ENCODE data around the gene SPNS2. TPM values are rescaled to one million over a fixed set of nuclear protein-coding genes. Genes with fewer than 3 reads are reported as not detected.

Gene SPNS2
- total and polyA plus RNA-seq, 2 donors (not counting 1 experiment from before 2014, with no cell fraction given) = 0.17 TPM; not detected in 1

DNA sequence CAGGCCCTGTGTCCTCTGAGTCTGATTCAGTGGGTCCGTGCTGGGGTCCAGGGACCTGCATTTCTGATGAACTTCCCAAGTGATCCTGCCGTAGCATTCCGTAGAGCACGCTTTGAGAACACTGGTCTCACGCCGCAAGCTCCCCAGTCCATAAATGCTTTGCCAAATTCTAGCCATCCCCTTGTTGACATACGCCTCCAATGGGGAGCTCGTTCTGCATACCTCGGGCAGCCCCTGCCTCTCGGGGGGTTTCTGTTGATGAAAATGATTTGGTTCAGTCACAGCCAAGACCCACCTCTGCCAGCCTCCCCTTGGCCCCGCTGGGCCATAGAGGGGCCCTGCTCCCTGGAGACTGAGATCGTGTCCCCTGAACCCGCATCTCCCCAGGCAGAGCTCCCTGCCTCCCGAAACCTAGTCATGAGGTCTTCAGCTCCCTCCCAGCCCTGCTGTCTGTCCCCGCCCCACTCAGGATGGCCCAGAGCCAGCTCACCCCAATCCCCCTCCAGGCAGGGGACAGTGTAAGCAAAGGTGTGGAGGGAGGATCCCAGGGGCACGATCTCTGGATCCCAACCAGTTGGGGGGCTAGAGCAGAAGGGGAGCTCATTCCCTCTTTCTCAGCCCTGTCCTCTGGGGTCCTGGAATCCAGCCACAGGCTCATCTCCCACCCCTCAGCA lies 16.2 kb upstream of the SPNS2 start:
- Histone ChIP-seq H3K9me3 (ENCODE audit: control insufficient read depth, insufficient read depth, low read depth, low read length) (no peaks in the 10 kb centered on the region), H3K27me3 (ENCODE audit: control insufficient read depth, insufficient read depth, low read length) (no peaks in the 10 kb centered on the region), H3K4me1 (ENCODE audit: control insufficient read depth, extremely low read depth, insufficient read depth, low read length) (no peaks in the 10 kb centered on the region), H3K9ac (ENCODE audit: insufficient read depth, low read length) (no peak overlapping the region), H2AFZ (ENCODE audit: low read length) (no peak overlapping the region), H3K4me2 (ENCODE audit: extremely low read depth, insufficient read depth, low read length) (no peak overlapping the region), H3K36me3 (ENCODE audit: control insufficient read depth, insufficient read depth, low read length) (no peaks in the 10 kb centered on the region), H3K4me3 (replicated peaks in 1 of 4; ENCODE audit: control extremely low read depth in 1 of 4, insufficient read depth in 1 of 4, low read depth in 3 of 4, low read length in 4 of 4) (no peak overlapping the region), H4K20me1 (ENCODE audit: control insufficient read depth, extremely low read depth, insufficient read depth, low read length) (no peaks in the 10 kb centered on the region), H3K79me2 (ENCODE audit: control insufficient read depth, insufficient read depth, low read length) (no peaks in the 10 kb centered on the region), H3K27ac (ENCODE audit: insufficient read depth, low read length) (no peak overlapping the region)
- no peak for TF ChIP-seq EZH2 (IDR thresholded peaks at IDR 0.05; ENCODE audit: low read length, missing control alignments)
- TF ChIP-seq, protein P1, sequence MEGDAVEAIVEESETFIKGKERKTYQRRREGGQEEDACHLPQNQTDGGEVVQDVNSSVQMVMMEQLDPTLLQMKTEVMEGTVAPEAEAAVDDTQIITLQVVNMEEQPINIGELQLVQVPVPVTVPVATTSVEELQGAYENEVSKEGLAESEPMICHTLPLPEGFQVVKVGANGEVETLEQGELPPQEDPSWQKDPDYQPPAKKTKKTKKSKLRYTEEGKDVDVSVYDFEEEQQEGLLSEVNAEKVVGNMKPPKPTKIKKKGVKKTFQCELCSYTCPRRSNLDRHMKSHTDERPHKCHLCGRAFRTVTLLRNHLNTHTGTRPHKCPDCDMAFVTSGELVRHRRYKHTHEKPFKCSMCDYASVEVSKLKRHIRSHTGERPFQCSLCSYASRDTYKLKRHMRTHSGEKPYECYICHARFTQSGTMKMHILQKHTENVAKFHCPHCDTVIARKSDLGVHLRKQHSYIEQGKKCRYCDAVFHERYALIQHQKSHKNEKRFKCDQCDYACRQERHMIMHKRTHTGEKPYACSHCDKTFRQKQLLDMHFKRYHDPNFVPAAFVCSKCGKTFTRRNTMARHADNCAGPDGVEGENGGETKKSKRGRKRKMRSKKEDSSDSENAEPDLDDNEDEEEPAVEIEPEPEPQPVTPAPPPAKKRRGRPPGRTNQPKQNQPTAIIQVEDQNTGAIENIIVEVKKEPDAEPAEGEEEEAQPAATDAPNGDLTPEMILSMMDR (conservative IDR thresholded peaks at IDR 0.05 in 1 of 2, IDR thresholded peaks at IDR 0.05 in 1 of 2; ENCODE audit: low read depth in 1 of 2, low read length in 2 of 2) = no peak
- DNase-seq (ENCODE audit: low read depth in 2 of 2) = no peak

DNA sequence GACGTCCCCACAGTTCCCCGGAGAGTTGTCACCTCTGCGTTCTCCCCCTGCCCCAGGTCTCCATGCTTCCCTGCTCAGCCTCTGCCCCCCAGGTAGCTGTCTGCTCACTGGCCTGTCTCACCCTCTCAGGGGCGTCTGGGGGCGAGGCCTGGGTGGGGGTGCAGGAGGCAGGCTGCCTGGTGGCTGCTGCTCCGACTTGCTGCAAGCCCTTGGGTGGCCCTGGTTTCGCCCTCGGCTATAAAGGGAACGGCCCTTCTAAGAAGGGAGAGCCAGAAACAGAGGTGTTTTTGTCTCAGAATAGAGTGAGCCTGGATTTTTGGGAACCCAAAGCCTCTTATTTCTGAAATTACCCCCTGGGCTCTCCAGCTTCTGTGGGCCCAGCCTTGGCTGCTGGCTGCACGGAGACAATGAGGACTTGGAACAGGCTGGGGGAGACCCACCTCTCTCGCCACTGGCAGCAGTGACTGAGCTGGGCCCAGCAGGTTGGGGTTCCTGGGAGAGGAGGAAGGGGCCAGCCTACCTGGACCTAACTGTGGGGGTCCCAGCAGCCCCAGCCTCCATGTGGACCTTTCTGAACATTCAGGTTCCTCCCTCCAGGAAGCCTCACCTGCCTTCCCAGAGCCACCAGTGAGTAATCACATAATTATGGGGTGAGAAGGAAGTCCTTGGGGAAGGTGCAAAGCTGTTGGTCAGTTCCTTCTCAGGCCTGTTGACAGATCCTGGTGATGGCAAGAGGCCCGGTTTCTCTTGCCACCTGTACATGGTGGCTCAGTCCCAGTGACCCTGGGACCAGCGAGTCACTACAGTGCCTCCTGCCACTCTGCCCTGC lies 15.5 kb upstream of the SPNS2 start:
- Histone ChIP-seq H2AFZ (ENCODE audit: low read length) (no peak overlapping the region), H3K27ac (ENCODE audit: insufficient read depth, low read length) (no peak overlapping the region), H3K27me3 (ENCODE audit: control insufficient read depth, insufficient read depth, low read length) (no peaks in the 10 kb centered on the region), H3K9ac (ENCODE audit: insufficient read depth, low read length) (no peak overlapping the region), H3K4me2 (ENCODE audit: extremely low read depth, insufficient read depth, low read length) (no peak overlapping the region), H3K9me3 (ENCODE audit: control insufficient read depth, insufficient read depth, low read depth, low read length) (no peaks in the 10 kb centered on the region), H4K20me1 (ENCODE audit: control insufficient read depth, extremely low read depth, insufficient read depth, low read length) (no peaks in the 10 kb centered on the region), H3K4me1 (ENCODE audit: control insufficient read depth, extremely low read depth, insufficient read depth, low read length) (no peaks in the 10 kb centered on the region), H3K79me2 (ENCODE audit: control insufficient read depth, insufficient read depth, low read length) (no peaks in the 10 kb centered on the region), H3K4me3 (replicated peaks in 1 of 4; ENCODE audit: control extremely low read depth in 1 of 4, insufficient read depth in 1 of 4, low read depth in 3 of 4, low read length in 4 of 4) (no peak overlapping the region), H3K36me3 (ENCODE audit: control insufficient read depth, insufficient read depth, low read length) (no peaks in the 10 kb centered on the region)
- TF ChIP-seq EZH2 (IDR thresholded peaks at IDR 0.05; ENCODE audit: low read length, missing control alignments) = no peak
- TF ChIP-seq, protein P1 (conservative IDR thresholded peaks at IDR 0.05 in 1 of 2, IDR thresholded peaks at IDR 0.05 in 1 of 2; ENCODE audit: low read depth in 1 of 2, low read length in 2 of 2) = no peak
- peak in 1 of 2 donors; percentile 26 for DNase-seq (ENCODE audit: low read depth in 2 of 2)
